UCSD-AML1 (cell line): Measurements from ENCODE around the gene PLVAP.
A peak's percentile ranks its signal among the peaks of the same experiment; 100 is the strongest.

ENCODE experiments used
- DNase-seq: peaks from one replicate; lab custom pipeline; 2025; ENCODE audit not compliant: unreplicated experiment; lab: John Stamatoyannopoulos, UW

Gene PLVAP

GRCh38 chr19:17304386-17305215, 72.5 kb downstream of the PLVAP start:
- DNase-seq = no peak

- no peak for DNase-seq
These were observed 73.2 kb downstream of the PLVAP start for GRCh38 chr19:17303940-17304267.

GRCh38 chr19:17303167-17303939, 73.8 kb downstream of the PLVAP start, which contains the start of gene ABHD8:
TSS of gene ABHD8 (minus strand) at chr19:17303425. CDS start at chr19:17301616, 1,809 bp downstream.
- DNase-seq = peak; percentile 96

DNA sequence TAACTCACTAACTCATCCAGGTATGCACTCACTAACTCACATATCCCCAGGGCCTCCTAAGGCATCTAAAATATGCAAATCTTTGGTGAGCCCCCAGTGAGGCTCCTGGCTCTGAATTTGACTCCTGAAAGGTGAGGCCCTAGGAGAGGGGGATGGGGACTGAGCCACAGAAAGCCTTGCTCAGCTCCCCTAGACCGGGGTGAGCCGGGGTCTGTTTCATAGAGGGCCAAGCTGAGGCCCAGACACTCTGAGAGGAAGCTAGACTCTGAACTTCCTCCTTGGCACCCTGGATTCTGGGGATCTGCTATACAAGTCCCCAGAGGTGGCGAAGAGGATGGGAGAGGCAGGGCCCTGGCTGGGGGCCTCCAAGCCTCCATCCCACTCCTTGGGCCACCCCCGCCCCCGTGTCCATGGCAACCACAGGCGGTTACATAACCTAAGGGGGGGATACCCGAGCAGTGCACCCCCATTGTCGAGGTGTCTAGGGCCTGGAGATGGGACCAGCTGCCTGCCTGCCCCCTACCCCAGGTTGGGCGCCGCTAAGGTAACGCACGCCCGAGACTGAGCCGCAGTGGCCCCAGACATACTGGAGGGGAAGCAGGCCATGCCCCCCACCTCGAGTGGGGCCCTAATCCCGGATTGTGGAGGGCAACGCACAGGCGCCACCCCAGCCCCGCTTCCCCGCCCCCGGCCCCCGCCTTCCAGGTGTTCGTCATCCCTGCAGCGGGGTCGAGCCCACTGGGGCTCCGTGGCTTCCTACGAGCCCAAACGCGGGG, 74.6 kb downstream of the PLVAP start:
- peak; percentile 34 for DNase-seq
